Activated CD8-positive, alpha-beta memory T cell treated with anti-CD3 and anti-CD28 coated beads, Interleukin-2, amount 50 U/mL, for 4 hours (primary cell): ENCODE results near the gene SYNRG.

Experiments used
- DNase-seq: peaks from one replicate; pipeline ENCODE4 v3.0.0-alpha.2; 2020

Gene SYNRG

GRCh38 chr17:37493249-37494027 is 115.8 kb downstream of the SYNRG start:
- DNase-seq: no peak

DNA sequence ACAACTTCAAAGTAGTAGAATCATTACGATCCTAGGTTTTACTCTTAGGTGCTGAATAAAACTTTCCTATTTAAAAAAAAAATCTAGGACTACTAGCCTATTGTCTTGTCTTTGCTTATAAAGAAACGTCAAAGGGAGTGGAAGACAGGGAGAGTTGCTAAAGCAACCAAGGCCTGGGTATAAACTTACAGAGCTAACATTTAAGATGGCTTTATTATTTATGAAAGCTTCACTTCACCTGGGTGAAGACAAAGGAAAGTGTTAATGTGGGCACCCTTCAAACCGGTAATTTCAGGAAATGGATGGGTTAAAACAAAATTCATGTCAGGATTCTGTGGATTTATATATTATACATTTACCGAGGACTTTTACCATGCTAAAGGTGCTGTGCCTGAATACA is 117.1 kb downstream of the SYNRG start:
- no peak for DNase-seq

DNA sequence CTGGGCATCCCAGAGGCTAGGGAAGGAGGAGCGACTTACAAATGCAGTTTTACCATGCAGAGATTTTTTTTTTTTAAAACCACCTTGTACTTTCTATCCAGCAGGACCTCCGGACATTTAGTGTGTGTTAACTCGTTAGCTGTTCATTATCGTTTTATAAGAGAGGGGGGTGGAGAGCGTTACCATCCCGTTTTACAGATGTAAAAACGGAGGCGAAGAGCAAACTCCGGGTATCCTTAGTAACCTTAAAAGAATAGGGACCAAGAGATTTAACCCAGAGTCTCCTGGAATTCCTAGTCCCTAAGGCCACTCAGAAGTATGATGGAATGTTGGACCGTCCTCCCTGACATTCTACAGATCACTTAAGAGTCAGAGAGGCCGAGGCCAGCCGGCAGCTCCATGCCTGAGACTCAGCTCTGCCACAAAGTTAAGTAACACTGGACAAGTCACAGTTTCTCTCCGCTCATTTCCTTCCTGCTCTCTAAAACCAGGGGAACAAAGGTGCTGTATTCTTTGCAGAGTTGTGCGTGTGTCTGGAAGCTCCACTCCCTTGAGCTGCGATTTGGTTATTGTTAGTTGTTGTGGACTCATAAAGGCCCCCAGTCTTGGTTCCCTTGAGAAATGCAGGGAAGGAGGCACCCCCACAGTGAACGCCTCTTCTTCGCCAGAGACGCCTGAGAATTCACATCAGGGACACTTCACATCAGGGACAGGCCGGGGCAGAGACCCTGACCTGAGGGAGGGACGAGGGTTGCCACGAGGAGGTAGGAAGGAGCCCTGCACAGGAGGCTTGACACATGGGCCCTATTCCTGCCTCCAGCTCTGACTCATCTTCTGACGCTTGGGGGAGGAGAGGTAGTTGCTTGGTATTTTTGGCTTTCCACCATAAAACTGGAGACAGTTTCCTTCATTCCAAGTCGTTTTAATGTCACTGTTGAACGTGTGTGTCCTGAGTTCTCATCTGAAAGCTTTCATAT is 118.3 kb downstream of the SYNRG start:
- no peak for DNase-seq

GRCh38 chr17:37490022-37490587 is 119.1 kb downstream of the SYNRG start:
- peak; percentile 79 for DNase-seq

DNA sequence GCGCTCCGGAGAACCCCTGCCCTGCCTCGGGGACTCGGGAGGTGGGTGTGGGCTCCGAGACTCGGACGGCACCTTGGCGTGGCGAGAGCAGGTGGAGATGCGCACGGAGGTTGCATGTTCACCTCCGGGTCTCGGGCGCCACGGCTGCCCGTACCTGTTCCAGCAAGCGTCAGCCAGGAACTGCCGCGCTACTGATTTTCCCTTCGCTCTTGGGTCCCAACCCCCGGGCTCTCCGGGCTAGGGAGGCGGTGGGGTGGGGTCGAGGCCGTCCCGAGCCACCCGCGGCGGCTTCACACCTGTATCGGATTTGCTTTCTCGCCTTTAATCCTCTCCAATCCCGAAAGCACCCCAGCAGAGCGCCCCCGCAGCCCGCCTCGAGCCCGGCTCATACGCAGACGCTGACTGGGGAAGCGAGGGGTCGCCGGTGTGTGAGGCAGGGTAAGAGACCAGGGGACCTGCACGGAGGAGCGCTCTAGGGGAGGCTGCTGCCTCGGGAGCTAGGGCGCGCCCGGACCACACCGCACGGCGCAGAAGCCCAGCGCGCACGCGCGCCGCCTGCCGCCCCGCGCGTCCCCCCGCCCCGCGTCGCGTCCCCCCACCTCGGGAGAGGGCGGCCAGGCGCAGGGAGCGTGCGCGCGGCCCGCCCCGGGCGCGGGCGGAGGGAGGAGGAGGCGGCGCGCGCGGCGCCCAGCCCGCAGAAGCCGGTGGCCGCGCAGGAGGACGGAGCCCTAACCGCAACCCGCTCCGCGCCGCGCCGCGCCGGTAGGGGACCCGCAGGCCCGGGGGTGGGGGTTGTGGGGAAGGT is 119.8 kb downstream of the SYNRG start, which contains the start of gene DUSP14:
Gene DUSP14 (plus strand): TSS at position 695 of the 805 bp plus-strand sequence. CDS start 22,382 bp downstream, outside the sequence.
- peak; percentile 85 for DNase-seq

- DNase-seq: peak; percentile 69
Measured at GRCh38 chr17:37488607-37489196, 120.5 kb downstream of the SYNRG start.

DNA sequence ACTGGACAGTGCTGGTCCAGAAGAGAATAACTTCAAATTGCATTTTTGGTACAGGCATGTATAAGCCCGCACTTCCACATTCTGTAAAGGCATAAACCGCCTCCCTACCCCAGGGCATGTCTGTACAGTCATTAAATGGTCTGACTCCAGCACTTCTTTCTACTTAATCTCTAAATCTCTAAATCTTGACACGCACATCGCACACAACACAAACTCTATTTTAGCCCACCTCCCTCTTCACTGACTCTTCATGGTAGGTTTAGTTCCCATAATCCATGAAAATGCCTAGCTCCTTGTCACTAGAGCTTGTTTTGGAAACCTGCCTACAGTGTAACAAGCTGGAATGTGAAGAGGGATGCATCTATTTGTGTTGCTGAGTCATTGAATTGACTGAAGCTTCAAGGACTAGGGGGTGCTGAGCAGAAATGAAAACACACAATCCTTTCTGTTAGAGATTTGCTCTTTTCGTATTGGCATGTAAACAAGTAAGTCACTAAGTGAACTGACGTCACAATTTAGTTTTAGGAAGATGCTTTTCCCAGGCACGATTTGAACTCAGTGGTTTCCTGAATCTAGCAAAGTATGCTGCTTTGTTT is 121.1 kb downstream of the SYNRG start:
- DNase-seq: no peak

GRCh38 chr17:37485938-37486570 is 123.2 kb downstream of the SYNRG start:
- no peak for DNase-seq

GRCh38 chr17:37483311-37484039 is 125.7 kb downstream of the SYNRG start:
- DNase-seq: no peak

DNA sequence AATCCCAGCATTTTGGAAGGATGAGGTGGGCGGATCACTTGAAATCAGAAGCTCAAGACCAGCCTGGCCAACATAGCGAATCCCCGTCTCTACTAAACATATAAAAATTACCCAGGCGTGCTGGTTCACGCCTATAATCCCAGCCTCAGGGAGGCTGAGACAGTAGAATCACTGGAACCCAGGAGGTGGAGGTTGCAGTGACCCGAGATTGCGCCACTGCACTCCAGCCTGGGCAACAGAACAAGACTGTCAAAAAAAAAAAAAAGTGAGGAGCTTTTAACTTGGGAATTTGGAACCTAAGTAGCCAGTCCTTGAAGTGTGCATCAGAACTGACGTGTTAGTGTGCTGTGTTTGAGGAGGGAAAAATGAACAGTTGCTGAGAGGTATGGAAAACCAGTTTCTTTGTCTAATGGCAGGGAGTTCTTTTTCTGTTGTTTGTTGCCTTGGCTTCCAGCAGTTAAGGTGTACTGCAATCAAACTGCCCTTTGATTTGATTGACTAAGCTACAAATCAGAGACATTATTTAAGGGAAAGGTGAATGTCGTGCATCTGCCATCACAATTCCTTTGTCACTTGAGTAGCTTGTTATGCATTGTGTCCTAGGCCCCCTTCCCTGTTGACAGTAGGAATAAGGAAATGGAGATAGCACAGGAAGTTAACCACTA is 128.1 kb downstream of the SYNRG start:
- DNase-seq: no peak

GRCh38 chr17:37480427-37480826 is 128.8 kb downstream of the SYNRG start:
- no peak for DNase-seq

DNA sequence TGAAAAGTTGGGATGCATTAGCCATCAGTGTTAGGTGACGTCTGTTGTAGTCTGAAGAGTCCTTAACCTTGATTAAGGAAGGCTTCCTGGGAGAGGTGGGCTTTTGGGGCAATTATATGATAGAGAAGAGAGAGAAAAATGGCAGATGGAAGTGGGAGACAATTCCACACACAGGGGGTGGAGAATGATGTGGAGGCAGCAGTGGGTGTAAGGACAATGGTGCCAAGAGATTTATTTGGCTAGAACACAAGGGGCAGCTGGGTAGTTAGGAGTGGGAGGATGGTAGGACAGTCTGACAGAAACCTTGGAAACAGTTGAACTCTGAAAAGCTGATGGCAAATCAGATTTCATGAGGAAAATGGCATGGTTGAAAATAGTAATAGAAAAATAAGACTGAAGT is 130.2 kb downstream of the SYNRG start:
- no peak for DNase-seq

- DNase-seq: no peak
Measured at GRCh38 chr17:37478187-37478586, 131.0 kb downstream of the SYNRG start.

DNA sequence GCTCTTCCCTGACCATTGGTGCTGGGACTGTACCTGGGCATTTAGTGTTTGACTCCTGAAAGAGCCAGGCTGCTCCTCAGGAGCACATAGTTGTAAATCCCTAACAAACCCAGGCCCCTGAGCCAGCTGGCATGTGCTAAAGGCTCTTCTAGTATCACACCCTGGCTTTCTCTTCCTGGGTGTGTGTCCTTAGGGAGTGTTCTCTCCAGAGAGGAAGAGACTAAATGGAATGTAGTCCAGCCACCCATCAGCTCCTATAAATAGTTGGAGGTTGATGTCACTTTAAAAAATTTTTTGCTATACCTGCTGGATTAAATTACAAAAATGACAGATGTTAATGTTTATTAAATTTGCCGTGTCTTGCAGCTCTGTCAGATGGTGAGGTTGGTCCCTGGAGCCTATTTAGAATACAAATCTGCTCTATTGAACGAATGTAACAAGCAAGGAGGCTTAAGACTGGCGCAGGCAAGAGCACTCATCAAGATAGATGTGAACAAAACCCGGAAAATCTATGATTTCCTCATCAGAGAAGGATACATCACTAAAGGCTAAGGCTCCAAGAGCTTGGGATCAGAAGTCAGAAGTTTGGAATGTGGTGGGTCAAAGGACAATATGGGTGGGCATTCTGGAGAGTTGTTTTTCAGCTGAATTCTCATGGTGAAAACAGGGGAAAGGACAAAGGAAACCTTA is 132.6 kb downstream of the SYNRG start:
- DNase-seq: no peak

DNA sequence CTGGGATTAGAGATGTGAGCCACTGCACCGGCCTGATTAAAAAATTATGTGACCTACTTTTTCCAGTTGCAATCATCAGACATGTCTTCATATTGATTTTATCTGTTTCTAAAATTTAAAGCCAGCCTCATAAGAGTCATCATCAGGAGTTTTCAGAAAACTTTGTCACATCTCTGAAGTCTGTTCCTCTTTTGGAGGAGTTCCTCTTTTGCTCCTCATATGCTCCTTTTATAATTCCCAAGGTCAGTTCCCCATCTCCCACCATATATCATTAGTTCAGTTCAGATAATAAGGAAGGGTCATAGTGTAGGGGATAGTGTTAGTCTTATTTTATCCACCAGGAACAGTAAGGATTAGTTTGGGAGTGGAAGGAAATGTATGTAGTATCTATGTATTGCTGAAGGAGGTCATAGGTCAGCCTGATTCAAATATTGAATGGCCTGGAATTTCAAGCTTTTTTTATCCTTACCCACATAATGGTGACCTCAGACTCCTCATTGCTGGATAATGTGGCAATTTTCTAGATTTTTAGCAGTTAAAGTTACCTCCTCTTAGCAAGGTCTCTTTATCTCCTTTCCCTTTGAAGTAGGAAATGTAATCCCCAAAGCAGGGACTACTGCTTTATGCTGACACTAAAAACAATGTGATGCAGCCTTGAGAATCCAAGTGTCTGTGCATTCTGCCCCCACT is 133.3 kb downstream of the SYNRG start:
- DNase-seq: no peak

- DNase-seq: no peak
Measured at GRCh38 chr17:37470181-37470580, 139.0 kb downstream of the SYNRG start.

DNA sequence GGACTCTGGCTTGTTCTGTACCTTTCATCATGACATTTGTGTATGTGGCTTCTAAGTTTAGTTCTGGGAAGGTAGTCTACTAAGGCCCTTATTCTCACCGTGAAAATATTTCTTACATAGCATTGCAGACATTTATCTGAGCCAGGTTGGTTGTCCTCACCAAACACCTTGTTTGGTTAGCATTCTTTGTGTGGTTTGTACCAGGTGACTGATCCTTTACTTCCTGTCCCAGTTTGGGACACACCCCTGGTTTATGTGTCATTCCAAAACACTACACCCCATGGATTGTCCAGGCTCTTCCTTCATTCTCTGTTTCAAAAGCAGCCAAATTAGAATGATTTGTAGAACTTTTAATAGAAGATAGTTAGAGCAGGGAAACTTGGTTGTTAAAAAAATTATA is 142.7 kb downstream of the SYNRG start:
- DNase-seq: no peak

- no peak for DNase-seq
Measured at GRCh38 chr17:37465069-37465616, 144.1 kb downstream of the SYNRG start.
